ENCODE data around the gene CHCHD6. TPM values are rescaled to one million over a fixed set of nuclear protein-coding genes. Genes with fewer than 3 reads are reported as not detected.

CHCHD6 gene
- total RNA-seq, 1 experiment from 2014 or later, result 40.9 TPM

- peaks cover 13% of the 10 kb centered on the region for H3K9me3 Mint-ChIP-seq
- no peak for ATAC-seq
- ChIA-PET CTCF (interaction anchor here (1.5 kb wide), 1 partner anchor 38 kb away, joined by 3 read pairs; no protein-coding TSS in a partner anchor), POLR2A (no interaction called here)
- H3K36me3 Mint-ChIP-seq, result no peaks in the 10 kb centered on the region
- no peak overlapping the region for H3K4me3 Mint-ChIP-seq
- TF ChIP-seq ZNF121 (CRISPR knock-in tag; IDR thresholded peaks at IDR 0.05) (0 out of 2 replicates have a peak, but pooled peaks have one; percentile 12), ELF4 (CRISPR knock-in tag; IDR thresholded peaks at IDR 0.05; ENCODE audit: low read depth) (no peak)
- peaks cover 18% of the 10 kb centered on the region for H3K27me3 Mint-ChIP-seq (ENCODE audit: low read depth)
- no peak for DNase-seq (ENCODE audit: low spot score)
- H3K4me1 Mint-ChIP-seq, result peaks cover 20% of the 10 kb centered on the region
- H3K27ac Mint-ChIP-seq, result no peak overlapping the region
These were observed 5.0 kb upstream of the CHCHD6 start for GRCh38 chr3:126699011-126699410.

- H3K9me3 Mint-ChIP-seq, result peaks cover 9% of the 10 kb centered on the region; the same call in 1 of the 2 replicates
These were observed 614 bp downstream of the CHCHD6 start for GRCh38 chr3:126704494-126705214.

GRCh38 chr3:126706631-126707030 lies 2.6 kb downstream of the CHCHD6 start:
- no peak overlapping the region for H3K27ac Mint-ChIP-seq
- H3K9me3 Mint-ChIP-seq, result peaks cover 1% of the 10 kb centered on the region; the same call in 1 of the 2 replicates
- POLR2A ChIA-PET, result no interaction called here
- peaks cover 20% of the 10 kb centered on the region for H3K4me1 Mint-ChIP-seq
- peaks cover 27% of the 10 kb centered on the region for H3K27me3 Mint-ChIP-seq (ENCODE audit: low read depth)
- CTCF ChIA-PET, result no interaction called here
- DNase-seq (ENCODE audit: low spot score) (no peak), ATAC-seq (no peak)
- H3K4me3 Mint-ChIP-seq, result no peak overlapping the region
- H3K36me3 Mint-ChIP-seq, result peaks cover 7% of the 10 kb centered on the region
- TF ChIP-seq FOXK1 (CRISPR knock-in tag; IDR thresholded peaks at IDR 0.05) (no peak), USF1 (CRISPR knock-in tag; IDR thresholded peaks at IDR 0.05) (no peak), GRHL2 (CRISPR knock-in tag; IDR thresholded peaks at IDR 0.05; ENCODE audit: insufficient replicate concordance, severe bottlenecking) (no peak), TEAD1 (CRISPR knock-in tag; IDR thresholded peaks at IDR 0.05) (no peak), OVOL2 (CRISPR knock-in tag; IDR thresholded peaks at IDR 0.05; ENCODE audit: borderline replicate concordance) (no peak), ZNF532 (CRISPR knock-in tag; IDR thresholded peaks at IDR 0.05; ENCODE audit: borderline replicate concordance) (no peak), E2F5 (CRISPR knock-in tag; IDR thresholded peaks at IDR 0.05) (no peak), CBFB (CRISPR knock-in tag; IDR thresholded peaks at IDR 0.05; ENCODE audit: low read depth) (no peak), PREB (CRISPR knock-in tag; IDR thresholded peaks at IDR 0.05; ENCODE audit: borderline replicate concordance) (no peak), RELA (CRISPR knock-in tag; IDR thresholded peaks at IDR 0.05; ENCODE audit: borderline replicate concordance) (no peak), IRF2 (CRISPR knock-in tag; IDR thresholded peaks at IDR 0.05; ENCODE audit: borderline replicate concordance, low read depth) (no peak), SMAD4 (CRISPR knock-in tag; IDR thresholded peaks at IDR 0.05) (no peak), MYBL2 (CRISPR knock-in tag; IDR thresholded peaks at IDR 0.05) (no peak)

More at GRCh38 chr3:126704494-126705214, 614 bp downstream of the CHCHD6 start:
- CTCF ChIA-PET, result interaction anchor here (0.5 to 1.2 kb wide), 10 partner anchors 12 to 871 kb away, joined by 3 to 4 read pairs (median 3); partner anchors contain the start of gene PLXNA1
- DNase-seq (ENCODE audit: low spot score) (no peak), ATAC-seq (peak; percentile 9)
- Mint-ChIP-seq H3K4me3 (peak overlapping the region; percentile 90), H3K4me1 (peaks cover 20% of the 10 kb centered on the region), H3K27ac (no peak overlapping the region), H3K36me3 (peaks cover 7% of the 10 kb centered on the region), H3K27me3 (ENCODE audit: low read depth) (peaks cover 27% of the 10 kb centered on the region)
- TF ChIP-seq ZNF281 (CRISPR knock-in tag; IDR thresholded peaks at IDR 0.05), result no peak
- peak; percentile 67; the same call in 1 of the 2 replicates for TF ChIP-seq MYBL2 (CRISPR knock-in tag; IDR thresholded peaks at IDR 0.05)
- POLR2A ChIA-PET, result interaction anchor here (1.6 kb wide), 1 partner anchor 47 kb away, joined by 4 read pairs; no protein-coding TSS in a partner anchor

Measured in WTC11 (cell line).